Mucosa of stomach (tissue), 1 donor: Measurements from ENCODE around the gene NUDT22.

ENCODE experiments used
- H3K27me3 ChIP-seq: one replicate; pipeline ENCODE4 v1.7.0; 2013; ENCODE audit warnings: mild to moderate bottlenecking, low read length; ENCODE audit not compliant: control insufficient read depth, insufficient read depth
- H3K36me3 ChIP-seq: one replicate; pipeline ENCODE4 v1.7.0; 2013; ENCODE audit warnings: low read length; ENCODE audit not compliant: control insufficient read depth, insufficient read depth
- H3K4me1 ChIP-seq: one replicate; pipeline ENCODE4 v1.7.0; 2013; ENCODE audit warnings: mild to moderate bottlenecking, low read length; ENCODE audit not compliant: control insufficient read depth, insufficient read depth
- H3K4me3 ChIP-seq: one replicate; pipeline ENCODE4 v1.7.0; 2013; ENCODE audit warnings: low read length
- H3K9ac ChIP-seq: one replicate; pipeline ENCODE4 v1.7.0; 2013; ENCODE audit warnings: mild to moderate bottlenecking, low read length, moderate library complexity
- H3K9me3 ChIP-seq: one replicate; pipeline ENCODE4 v1.7.0; 2013; ENCODE audit warnings: mild to moderate bottlenecking, low read length, moderate library complexity; ENCODE audit not compliant: control insufficient read depth
- donor health status: Pancreatic carcinoma.

NUDT22 gene

DNA sequence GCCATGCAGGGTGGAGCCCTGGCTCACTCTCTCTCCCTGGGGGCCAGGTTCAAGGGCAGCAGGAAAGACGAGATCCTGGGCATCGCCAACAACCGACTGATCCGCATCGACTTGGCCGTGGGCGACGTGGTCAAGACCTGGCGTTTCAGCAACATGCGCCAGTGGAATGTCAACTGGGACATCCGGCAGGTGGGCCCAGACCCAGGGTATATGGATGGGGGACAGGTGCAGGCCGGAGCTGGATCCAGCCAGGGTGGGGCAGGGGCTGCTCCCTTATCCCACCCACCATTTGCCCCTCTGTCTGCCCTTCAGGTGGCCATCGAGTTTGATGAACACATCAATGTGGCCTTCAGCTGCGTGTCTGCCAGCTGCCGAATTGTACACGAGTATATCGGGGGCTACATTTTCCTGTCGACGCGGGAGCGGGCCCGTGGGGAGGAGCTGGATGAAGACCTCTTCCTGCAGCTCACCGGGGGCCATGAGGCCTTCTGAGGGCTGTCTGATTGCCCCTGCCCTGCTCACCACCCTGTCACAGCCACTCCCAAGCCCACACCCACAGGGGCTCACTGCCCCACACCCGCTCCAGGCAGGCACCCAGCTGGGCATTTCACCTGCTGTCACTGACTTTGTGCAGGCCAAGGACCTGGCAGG, 2.9 kb upstream of the NUDT22 start:
- no peak overlapping the region for H3K4me3 ChIP-seq
- peak overlapping the region; percentile 34 for H3K9ac ChIP-seq
- no peaks in the 10 kb centered on the region for H3K9me3 ChIP-seq
- peaks cover 57% of the 10 kb centered on the region for H3K4me1 ChIP-seq
- no peaks in the 10 kb centered on the region for H3K36me3 ChIP-seq
- no peaks in the 10 kb centered on the region for H3K27me3 ChIP-seq

DNA sequence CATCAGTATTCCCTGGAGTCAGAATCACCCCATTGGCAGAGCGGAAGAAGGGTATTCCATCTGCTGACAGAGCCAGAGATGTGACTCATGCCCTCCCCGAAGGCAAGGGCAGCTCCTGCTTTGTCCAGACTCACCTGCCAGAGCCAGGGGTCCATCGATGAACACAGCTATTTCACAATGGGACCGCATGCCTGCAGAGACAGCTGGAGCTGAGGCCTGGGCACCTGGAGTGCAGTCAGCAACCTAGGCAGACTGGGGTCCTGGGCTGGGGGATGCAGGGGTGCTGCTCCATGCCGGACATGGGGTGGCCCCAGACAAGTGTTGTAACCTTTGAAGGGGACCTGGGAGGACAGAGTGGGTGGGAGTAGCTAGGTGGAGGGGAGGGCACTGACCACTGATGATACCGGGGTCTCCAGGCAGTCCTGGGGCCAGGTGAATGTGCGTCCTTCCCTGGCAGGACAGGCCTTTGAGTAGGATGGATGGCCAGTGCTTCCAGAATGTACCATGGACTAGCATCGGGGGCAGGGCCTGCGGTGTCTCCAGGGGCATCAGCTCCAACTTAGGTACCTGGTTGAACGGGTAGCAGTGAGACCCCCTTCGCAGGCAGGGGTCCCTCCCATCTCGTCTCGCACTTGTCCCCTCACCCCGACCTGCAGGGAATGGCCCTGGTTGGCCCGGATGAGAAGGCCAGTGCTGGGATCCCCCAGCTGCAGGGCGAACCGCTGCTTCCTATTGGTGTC, 1.8 kb upstream of the NUDT22 start:
- H3K27me3 ChIP-seq: no peaks in the 10 kb centered on the region
- no peaks in the 10 kb centered on the region for H3K36me3 ChIP-seq
- H3K9ac ChIP-seq: no peak overlapping the region
- H3K4me3 ChIP-seq: no peak overlapping the region
- peaks cover 51% of the 10 kb centered on the region for H3K4me1 ChIP-seq
- no peaks in the 10 kb centered on the region for H3K9me3 ChIP-seq

DNA sequence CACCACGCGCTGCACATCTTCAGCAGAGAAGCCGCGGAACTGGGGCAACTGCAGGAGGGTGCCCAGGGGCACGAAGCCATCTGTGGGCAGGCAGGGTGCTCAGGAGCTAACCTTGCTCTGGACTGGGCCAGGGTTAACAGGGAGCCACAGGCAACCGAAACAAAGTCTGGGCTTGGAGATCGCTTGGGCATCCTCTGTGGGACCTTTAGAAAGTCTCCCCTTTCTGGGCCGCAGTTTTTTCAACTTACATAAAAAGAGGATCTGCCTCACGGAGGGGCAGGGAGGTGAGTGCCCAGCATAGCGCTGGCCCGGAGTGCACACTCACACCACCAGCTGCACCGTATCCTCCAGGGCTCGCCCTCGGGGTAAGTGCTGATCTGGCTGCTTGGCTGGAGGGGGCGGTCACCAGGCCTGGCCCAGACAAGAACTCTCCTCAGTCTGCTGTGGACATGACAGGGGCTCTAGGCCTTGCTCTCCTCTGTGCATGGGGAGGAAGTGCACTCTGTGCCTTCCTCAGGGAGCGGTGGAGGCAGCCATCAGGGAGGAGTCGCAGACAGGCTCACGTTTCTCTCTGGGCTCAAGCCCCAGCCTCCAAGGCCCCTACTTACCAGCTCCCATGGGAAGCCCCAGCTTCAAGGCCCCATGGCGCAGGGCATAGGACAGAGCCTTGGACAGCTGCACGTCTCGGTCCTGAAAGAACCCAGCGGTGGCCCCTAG, 1.0 kb upstream of the NUDT22 start:
- H3K4me1 ChIP-seq: peaks cover 56% of the 10 kb centered on the region
- no peaks in the 10 kb centered on the region for H3K27me3 ChIP-seq
- peak overlapping the region; percentile 92 for H3K4me3 ChIP-seq
- H3K36me3 ChIP-seq: no peaks in the 10 kb centered on the region
- H3K9me3 ChIP-seq: no peaks in the 10 kb centered on the region
- peak overlapping the region; percentile 96 for H3K9ac ChIP-seq

DNA sequence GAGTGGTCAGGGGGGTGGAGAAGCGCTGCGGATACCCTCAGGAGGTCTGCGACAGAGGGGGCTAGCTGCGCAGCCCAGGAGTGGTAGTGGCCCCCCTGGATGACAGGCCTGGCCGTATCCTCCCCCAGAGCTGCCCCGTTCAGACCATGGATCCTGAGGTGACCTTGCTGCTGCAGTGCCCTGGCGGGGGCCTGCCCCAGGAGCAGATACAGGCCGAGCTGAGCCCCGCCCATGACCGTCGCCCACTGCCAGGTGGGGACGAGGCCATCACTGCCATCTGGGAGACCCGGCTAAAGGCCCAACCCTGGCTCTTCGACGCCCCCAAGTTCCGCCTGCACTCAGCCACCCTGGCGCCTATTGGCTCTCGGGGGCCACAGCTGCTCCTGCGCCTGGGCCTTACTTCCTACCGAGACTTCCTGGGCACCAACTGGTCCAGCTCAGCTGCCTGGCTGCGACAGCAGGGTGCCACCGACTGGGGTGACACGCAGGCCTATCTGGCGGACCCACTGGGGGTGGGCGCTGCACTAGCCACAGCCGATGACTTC, 505 bp downstream of the NUDT22 start:
- H3K9me3 ChIP-seq: no peaks in the 10 kb centered on the region
- peak overlapping the region; percentile 92 for H3K4me3 ChIP-seq
- H3K4me1 ChIP-seq: peaks cover 58% of the 10 kb centered on the region
- H3K27me3 ChIP-seq: no peaks in the 10 kb centered on the region
- H3K9ac ChIP-seq: peak overlapping the region; percentile 96
- no peaks in the 10 kb centered on the region for H3K36me3 ChIP-seq

DNA sequence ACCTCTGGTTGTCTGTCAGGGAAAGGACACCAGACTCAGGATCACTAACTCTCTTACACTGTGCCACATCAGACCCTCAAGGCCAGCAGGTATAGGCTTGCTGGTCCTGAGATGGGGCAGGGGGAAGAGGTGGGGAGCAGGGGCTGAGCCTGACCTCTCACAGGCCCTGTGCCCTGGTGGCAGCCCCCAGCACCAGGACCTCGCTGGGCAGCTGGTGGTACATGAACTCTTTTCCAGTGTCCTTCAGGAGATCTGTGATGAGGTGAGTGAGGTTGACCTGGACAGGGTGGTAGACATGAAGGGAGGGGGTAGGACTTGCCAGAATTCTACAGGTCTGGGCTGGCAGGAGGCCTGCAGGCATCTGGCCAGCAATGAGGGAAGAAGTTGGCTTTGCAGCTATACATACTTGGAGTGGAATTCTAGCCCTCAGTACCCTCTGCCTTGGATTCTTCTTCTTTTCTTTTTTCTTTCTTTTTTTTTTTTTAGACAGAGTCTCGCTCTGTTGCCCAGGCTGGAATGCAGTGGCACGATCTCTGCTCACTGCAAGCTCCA, 1.4 kb downstream of the NUDT22 start:
- Histone ChIP-seq H3K9me3 (no peaks in the 10 kb centered on the region), H3K36me3 (no peaks in the 10 kb centered on the region), H3K27me3 (no peaks in the 10 kb centered on the region), H3K9ac (peak overlapping the region; percentile 96), H3K4me3 (peak overlapping the region; percentile 92), H3K4me1 (peaks cover 66% of the 10 kb centered on the region)

DNA sequence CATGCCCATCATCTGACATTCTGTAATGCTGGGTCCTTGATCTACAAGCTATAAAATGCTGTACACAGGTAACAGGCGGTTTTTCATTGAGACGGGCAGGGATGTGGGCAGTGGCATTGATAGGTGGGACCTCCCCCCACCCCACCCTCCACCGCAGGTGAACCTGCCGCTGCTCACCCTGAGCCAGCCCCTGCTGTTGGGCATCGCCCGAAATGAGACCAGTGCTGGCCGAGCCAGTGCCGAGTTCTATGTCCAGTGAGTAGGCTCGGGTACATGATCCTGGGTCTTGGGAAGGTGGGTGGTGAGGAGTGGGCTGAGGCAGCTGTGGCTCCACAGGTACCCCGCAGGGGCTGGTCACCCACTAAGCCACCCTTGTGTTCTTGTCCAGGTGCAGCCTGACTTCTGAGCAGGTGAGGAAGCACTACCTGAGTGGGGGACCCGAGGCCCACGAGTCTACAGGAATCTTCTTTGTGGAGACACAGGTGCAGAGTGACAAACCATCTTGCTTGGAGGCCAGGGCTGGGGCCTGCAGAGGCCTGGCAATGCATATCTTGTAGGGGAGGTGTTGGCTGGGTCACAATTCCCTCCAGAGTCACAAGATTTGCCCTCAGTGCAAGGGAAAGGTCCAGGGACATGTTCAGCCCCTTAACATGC, 3.1 kb downstream of the NUDT22 start:
- no peaks in the 10 kb centered on the region for H3K27me3 ChIP-seq
- H3K9ac ChIP-seq: peak overlapping the region; percentile 86
- no peaks in the 10 kb centered on the region for H3K36me3 ChIP-seq
- H3K9me3 ChIP-seq: no peaks in the 10 kb centered on the region
- H3K4me1 ChIP-seq: peaks cover 61% of the 10 kb centered on the region
- H3K4me3 ChIP-seq: no peak overlapping the region

DNA sequence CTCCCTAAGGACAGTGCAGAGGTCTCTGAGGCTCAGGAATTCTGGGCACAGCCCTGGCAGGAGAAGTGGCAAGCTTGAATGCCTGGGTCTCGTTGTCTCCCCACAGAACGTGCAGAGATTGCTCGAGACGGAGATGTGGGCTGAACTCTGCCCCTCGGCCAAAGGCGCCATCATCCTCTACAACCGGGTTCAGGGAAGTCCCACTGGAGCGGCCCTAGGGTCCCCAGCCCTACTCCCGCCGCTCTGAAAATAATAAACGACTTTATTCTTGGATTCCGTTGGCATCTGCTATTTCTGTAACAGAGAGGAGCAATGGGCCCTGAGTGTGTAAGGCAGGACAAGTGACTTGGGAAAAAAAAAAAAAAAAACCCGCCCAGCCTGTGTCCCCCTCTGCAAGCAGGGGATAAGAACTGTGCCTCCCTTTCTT, 3.7 kb downstream of the NUDT22 start:
- H3K9ac ChIP-seq: peak overlapping the region; percentile 86
- H3K4me3 ChIP-seq: peak overlapping the region; percentile 51
- H3K9me3 ChIP-seq: no peaks in the 10 kb centered on the region
- peaks cover 56% of the 10 kb centered on the region for H3K4me1 ChIP-seq
- H3K36me3 ChIP-seq: no peaks in the 10 kb centered on the region
- H3K27me3 ChIP-seq: no peaks in the 10 kb centered on the region

DNA sequence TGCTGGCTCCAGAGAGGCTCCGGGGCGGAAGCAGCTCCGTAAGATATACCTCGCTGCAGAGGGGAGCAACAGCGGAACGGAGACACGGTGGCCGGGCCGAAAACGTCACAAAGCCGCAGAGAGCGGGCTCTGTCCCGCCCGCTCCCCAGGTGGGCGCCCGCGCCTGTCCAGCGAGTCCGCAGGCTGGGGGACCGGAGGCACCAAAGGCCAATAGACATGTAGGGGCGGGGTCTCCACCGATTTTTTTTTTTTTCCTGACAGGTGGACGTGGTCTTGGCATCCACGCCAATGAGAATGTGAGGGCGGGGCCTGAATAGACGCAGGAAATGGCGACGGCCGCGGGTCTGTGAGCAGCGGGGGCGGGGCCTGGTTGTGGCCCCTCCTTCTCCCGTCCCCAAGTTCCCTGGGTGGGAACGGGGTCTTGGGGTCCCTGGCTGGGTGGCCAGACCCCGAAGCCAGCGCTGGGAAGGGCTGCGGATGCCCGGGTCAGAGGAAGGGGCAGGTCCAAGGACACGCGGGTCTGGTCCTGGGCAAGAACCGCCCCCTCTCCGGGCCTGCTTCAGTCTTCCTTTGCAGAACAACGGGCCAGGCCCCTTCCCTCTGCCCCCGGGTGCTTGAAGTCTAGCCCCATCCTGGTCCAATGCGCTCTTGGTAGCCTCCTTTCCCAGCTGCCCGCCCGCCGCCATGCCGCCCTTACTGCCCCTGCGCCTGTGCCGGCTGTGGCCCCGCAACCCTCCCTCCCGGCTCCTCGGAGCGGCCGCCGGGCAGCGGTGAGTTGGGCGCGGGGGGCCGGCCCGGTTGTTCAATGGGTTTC, 4.3 kb downstream of the NUDT22 start, which contains the start of gene DNAJC4:
TSS of gene DNAJC4 (plus strand) at position 378 of the 814 bp plus-strand sequence. CDS start at position 685, 307 bp downstream.
- Histone ChIP-seq H3K4me3 (peak within 1 kb of the TSS; percentile 51), H3K4me1 (peaks cover 55% of the 10 kb centered on the region), H3K27me3 (no peaks in the 10 kb centered on the region), H3K9me3 (no peaks in the 10 kb centered on the region), H3K36me3 (no peaks in the 10 kb centered on the region), H3K9ac (peak within 1 kb of the TSS; percentile 86)

DNA sequence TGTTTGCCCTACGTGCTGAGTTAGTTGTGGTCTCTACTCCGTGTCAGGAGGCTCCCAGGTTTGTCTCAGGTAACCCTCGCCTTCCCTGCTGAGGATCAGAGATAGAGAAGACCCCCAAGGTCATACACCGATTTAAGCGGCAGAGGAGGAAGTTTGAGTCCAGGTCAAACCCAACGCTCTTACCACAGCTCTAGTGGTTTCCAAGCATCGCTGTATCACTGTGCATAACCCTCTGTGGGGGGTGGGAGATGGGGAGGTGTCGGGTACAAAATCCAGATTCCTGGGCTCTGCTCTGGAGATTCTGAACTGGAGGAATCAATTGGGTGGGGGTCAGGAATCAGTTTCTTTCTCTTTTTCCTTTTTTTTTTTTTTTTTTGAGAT, 4.9 kb downstream of the NUDT22 start:
- H3K4me3 ChIP-seq: peak overlapping the region; percentile 51
- peak overlapping the region; percentile 86 for H3K9ac ChIP-seq
- no peaks in the 10 kb centered on the region for H3K36me3 ChIP-seq
- H3K9me3 ChIP-seq: no peaks in the 10 kb centered on the region
- peaks cover 59% of the 10 kb centered on the region for H3K4me1 ChIP-seq
- no peaks in the 10 kb centered on the region for H3K27me3 ChIP-seq

DNA sequence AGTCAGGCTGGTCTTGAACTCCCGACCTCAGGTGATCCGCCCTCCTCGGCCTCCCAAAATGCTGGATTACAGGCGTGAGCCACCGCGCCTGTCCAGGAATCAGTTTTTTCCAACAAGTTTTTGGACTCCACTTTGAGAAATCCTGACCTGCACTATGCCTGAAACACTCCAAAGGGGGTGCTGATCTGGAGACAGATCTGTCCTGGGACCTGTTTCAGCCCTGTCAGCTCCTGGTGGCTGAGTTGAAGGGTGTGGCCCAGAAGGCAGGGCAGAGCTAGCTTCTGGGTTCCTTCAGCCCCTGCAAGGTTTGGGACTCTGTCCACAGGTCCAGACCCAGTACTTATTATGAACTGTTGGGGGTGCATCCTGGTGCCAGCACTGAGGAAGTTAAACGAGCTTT, 5.5 kb downstream of the NUDT22 start:
- H3K9me3 ChIP-seq: no peaks in the 10 kb centered on the region
- no peaks in the 10 kb centered on the region for H3K36me3 ChIP-seq
- H3K4me1 ChIP-seq: peaks cover 59% of the 10 kb centered on the region
- no peak overlapping the region for H3K9ac ChIP-seq
- no peaks in the 10 kb centered on the region for H3K27me3 ChIP-seq
- H3K4me3 ChIP-seq: peak overlapping the region; percentile 25
